ENCODE results near the gene UHMK1.
A peak's percentile ranks its signal among the peaks of the same experiment; 100 is the strongest.

- TF ChIP-seq POLR2AphosphoS5 (IDR thresholded peaks at IDR 0.05) (peak; percentile 83 to 93 (median 89)), CTCF (IDR thresholded peaks at IDR 0.05 in 8 of 11, conservative IDR thresholded peaks at IDR 0.05 in 3 of 11) (peak in 1 of 11 experiments; percentile 5), POLR2A (IDR thresholded peaks at IDR 0.05) (peak in 2 of 3 donors; percentile 79 to 87)
Observed at GRCh38 chr1:162561616-162562469, 64.2 kb downstream of the UHMK1 start, which contains the start of gene UAP1.

Measured in spleen (tissue), 7 donors.